Heart left ventricle (tissue), 13 donors: ENCODE data around the gene LDAH.

Source experiments
- POLR2A ChIP-seq, 2 donors: fragments of 450-650 bp; IDR thresholded peaks; one replicate each; pipeline ENCODE4 v1.6.1; 2017; ENCODE audit warnings: antibody characterized with exemption in 2 of 2, mild to moderate bottlenecking in 2 of 2, moderate library complexity in 2 of 2
- TF ChIP-seq, protein P1 (sequence below), 12 donors: fragments of 200-600 bp; sonication (generic) in 4 of 12; IDR thresholded peaks; one replicate each; pipeline versions ENCODE4 v1.5.0 to v1.8.0; 2018 to 2022; ENCODE audit warnings: antibody characterized with exemption in 12 of 12, mild to moderate bottlenecking in 5 of 12
- donor health status: ischemic (EF 13 %, LVEDD 7.1; RV severe dilation, severe dysfunction).
- donor health status: DM: no; HTN: yes; CAD: no.
- donor health status: DM: no; HTN: no; CAD: no.
- donor health status: ischemic (EF 25% LVEDD 6.9; RV normal size, moderate dysfunction).
- donor health status: ischemic (EF 25% LVEDD 5.7; RV mildly dilated, moderate dysfunction).
- donor health status: ischemic (EF 35%, LVEDD 5.7; RV mildly dilated, moderate dysfunction).
- donor health status: nonischemic (EF 11% LVEDD 7.7; RV severe dilation, severe dysfunction).
- donor health status: DM: yes; HTN: yes; CAD: no.
- donor health status: PGD.
- donor health status: ischemic (EF 29% LVEDD 5.4; RV normal size, mild dysfunction).
- donor health status: nonischemic (EF 23%, LVEDD 6.1; RV moderate dilation, normal function).

DNA sequence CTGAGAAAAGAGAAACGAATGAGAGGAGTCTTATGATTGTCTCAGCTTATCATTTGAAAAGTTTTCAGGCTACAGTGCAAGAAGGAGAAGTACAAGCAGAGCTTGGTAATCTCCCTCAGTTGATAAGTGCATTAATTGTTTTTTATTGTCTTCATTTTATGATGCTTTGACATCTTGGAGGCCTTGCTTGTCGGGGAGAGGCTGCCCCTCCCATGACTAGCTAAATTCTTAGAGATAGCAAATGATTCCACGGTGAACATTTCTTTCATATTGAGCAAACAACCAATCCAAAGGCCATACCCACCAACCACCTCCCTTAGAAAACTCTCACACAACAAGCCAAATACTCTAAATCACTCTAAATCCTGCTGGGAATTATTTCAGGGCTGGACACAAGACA is 116.1 kb downstream of the LDAH start:
- no peak for TF ChIP-seq POLR2A (IDR thresholded peaks at IDR 0.05)
- TF ChIP-seq, protein P1, sequence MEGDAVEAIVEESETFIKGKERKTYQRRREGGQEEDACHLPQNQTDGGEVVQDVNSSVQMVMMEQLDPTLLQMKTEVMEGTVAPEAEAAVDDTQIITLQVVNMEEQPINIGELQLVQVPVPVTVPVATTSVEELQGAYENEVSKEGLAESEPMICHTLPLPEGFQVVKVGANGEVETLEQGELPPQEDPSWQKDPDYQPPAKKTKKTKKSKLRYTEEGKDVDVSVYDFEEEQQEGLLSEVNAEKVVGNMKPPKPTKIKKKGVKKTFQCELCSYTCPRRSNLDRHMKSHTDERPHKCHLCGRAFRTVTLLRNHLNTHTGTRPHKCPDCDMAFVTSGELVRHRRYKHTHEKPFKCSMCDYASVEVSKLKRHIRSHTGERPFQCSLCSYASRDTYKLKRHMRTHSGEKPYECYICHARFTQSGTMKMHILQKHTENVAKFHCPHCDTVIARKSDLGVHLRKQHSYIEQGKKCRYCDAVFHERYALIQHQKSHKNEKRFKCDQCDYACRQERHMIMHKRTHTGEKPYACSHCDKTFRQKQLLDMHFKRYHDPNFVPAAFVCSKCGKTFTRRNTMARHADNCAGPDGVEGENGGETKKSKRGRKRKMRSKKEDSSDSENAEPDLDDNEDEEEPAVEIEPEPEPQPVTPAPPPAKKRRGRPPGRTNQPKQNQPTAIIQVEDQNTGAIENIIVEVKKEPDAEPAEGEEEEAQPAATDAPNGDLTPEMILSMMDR (IDR thresholded peaks at IDR 0.05): no peak
